Measurements from ENCODE around the gene STAC.

The STAC gene

DNA sequence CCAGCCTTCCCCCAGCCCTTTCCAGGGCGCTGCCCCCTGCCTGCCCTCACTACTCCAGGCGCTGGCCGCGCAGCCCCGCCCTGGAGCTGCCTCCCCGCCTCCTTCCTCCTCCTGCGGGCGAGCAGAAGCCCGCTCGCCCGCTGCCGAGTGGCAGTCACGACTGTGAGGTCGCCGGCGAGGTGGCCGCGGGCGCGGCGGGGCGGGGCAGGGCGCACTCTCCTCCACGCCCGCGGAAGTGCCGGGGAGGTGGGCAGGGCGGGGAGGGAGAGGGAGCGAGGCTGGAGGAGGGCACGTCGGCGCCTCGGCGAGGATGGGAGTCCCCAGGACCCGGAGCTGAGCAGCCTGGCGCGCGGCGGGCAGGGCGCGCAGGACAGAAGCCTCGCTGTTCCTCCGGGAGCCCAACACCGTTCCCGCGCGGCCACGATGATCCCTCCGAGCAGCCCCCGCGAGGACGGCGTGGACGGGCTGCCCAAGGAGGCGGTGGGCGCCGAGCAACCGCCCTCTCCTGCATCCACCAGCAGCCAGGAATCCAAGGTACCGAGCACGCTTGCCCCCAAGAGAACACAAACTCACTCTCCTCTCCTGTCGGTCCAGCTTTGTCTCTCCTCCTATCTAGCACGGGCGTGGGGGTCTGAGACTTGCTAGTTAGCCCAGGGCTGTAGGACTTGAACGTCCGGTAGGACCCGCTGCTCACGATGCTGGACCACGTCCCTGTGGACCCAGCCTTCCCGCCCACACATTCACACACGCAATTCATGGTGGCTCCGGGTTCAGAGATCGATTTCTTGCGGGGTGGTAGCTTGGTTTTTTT is at the start of gene STAC:
Gene STAC, plus strand, starts transcription at position 284 of the 811 bp plus-strand sequence. Its CDS starts 140 bp downstream, at position 424.
- H3K9ac ChIP-seq (ENCODE audit: low read depth in 1 of 2, low read length in 2 of 2), result no peak within 1 kb of the TSS
- H3K9me3 ChIP-seq (ENCODE audit: control insufficient read depth in 2 of 2, low read length in 2 of 2), result no peaks in the 10 kb centered on the region
- no peak within 1 kb of the TSS for H3K4me3 ChIP-seq (ENCODE audit: low read length in 2 of 2)
- H3K4me1 ChIP-seq (ENCODE audit: control insufficient read depth in 2 of 2, insufficient read depth in 2 of 2, low read length in 2 of 2), result no peaks in the 10 kb centered on the region
- H3K36me3 ChIP-seq (ENCODE audit: control insufficient read depth in 2 of 2, insufficient read depth in 2 of 2, low read length in 2 of 2), result no peaks in the 10 kb centered on the region
- peaks cover 3% of the 10 kb centered on the region in 2 donors for H3K27me3 ChIP-seq (ENCODE audit: control insufficient read depth in 2 of 2, insufficient read depth in 2 of 2, low read length in 2 of 2)
- no peak within 1 kb of the TSS for H3K27ac ChIP-seq (ENCODE audit: low read depth in 2 of 2, low read length in 2 of 2)

GRCh38 chr3:36332139-36332538 is 48.2 kb upstream of the STAC start:
- no peak overlapping the region for H3K9ac ChIP-seq (ENCODE audit: low read depth in 1 of 2, low read length in 2 of 2)
- no peaks in the 10 kb centered on the region for H3K27me3 ChIP-seq (ENCODE audit: control insufficient read depth in 2 of 2, insufficient read depth in 2 of 2, low read length in 2 of 2)
- no peak overlapping the region for H3K4me3 ChIP-seq (ENCODE audit: low read length in 2 of 2)
- H3K4me1 ChIP-seq (ENCODE audit: control insufficient read depth in 2 of 2, insufficient read depth in 2 of 2, low read length in 2 of 2), result no peaks in the 10 kb centered on the region
- no peaks in the 10 kb centered on the region for H3K36me3 ChIP-seq (ENCODE audit: control insufficient read depth in 2 of 2, insufficient read depth in 2 of 2, low read length in 2 of 2)
- H3K9me3 ChIP-seq (ENCODE audit: control insufficient read depth in 2 of 2, low read length in 2 of 2), result no peaks in the 10 kb centered on the region
- H3K27ac ChIP-seq (ENCODE audit: low read depth in 2 of 2, low read length in 2 of 2), result no peak overlapping the region

- Histone ChIP-seq H3K4me3 (ENCODE audit: low read length in 2 of 2) (no peak overlapping the region), H3K36me3 (ENCODE audit: control insufficient read depth in 2 of 2, insufficient read depth in 2 of 2, low read length in 2 of 2) (no peaks in the 10 kb centered on the region), H3K27ac (ENCODE audit: low read depth in 2 of 2, low read length in 2 of 2) (no peak overlapping the region), H3K9me3 (ENCODE audit: control insufficient read depth in 2 of 2, low read length in 2 of 2) (peaks cover 0 to 2% of the 10 kb centered on the region in 2 donors), H3K27me3 (ENCODE audit: control insufficient read depth in 2 of 2, insufficient read depth in 2 of 2, low read length in 2 of 2) (no peaks in the 10 kb centered on the region), H3K9ac (ENCODE audit: low read depth in 1 of 2, low read length in 2 of 2) (no peak overlapping the region), H3K4me1 (ENCODE audit: control insufficient read depth in 2 of 2, insufficient read depth in 2 of 2, low read length in 2 of 2) (no peaks in the 10 kb centered on the region)
These were observed 18.1 kb upstream of the STAC start for GRCh38 chr3:36362216-36362615.

- H3K4me3 ChIP-seq (ENCODE audit: low read length in 2 of 2), result no peak overlapping the region
- peaks cover 0 to 2% of the 10 kb centered on the region in 2 donors for H3K9me3 ChIP-seq (ENCODE audit: control insufficient read depth in 2 of 2, low read length in 2 of 2)
- no peak overlapping the region for H3K27ac ChIP-seq (ENCODE audit: low read depth in 2 of 2, low read length in 2 of 2)
- H3K36me3 ChIP-seq (ENCODE audit: control insufficient read depth in 2 of 2, insufficient read depth in 2 of 2, low read length in 2 of 2), result no peaks in the 10 kb centered on the region
- H3K27me3 ChIP-seq (ENCODE audit: control insufficient read depth in 2 of 2, insufficient read depth in 2 of 2, low read length in 2 of 2), result no peaks in the 10 kb centered on the region
- H3K4me1 ChIP-seq (ENCODE audit: control insufficient read depth in 2 of 2, insufficient read depth in 2 of 2, low read length in 2 of 2), result no peaks in the 10 kb centered on the region
- H3K9ac ChIP-seq (ENCODE audit: low read depth in 1 of 2, low read length in 2 of 2), result no peak overlapping the region
These were observed 17.3 kb upstream of the STAC start for GRCh38 chr3:36362973-36363372.

- H3K27ac ChIP-seq (ENCODE audit: low read depth in 2 of 2, low read length in 2 of 2), result no peak overlapping the region
- no peaks in the 10 kb centered on the region for H3K27me3 ChIP-seq (ENCODE audit: control insufficient read depth in 2 of 2, insufficient read depth in 2 of 2, low read length in 2 of 2)
- H3K9ac ChIP-seq (ENCODE audit: low read depth in 1 of 2, low read length in 2 of 2), result no peak overlapping the region
- peaks cover 0 to 2% of the 10 kb centered on the region in 2 donors for H3K9me3 ChIP-seq (ENCODE audit: control insufficient read depth in 2 of 2, low read length in 2 of 2)
- no peaks in the 10 kb centered on the region for H3K36me3 ChIP-seq (ENCODE audit: control insufficient read depth in 2 of 2, insufficient read depth in 2 of 2, low read length in 2 of 2)
- no peak overlapping the region for H3K4me3 ChIP-seq (ENCODE audit: low read length in 2 of 2)
- H3K4me1 ChIP-seq (ENCODE audit: control insufficient read depth in 2 of 2, insufficient read depth in 2 of 2, low read length in 2 of 2), result no peaks in the 10 kb centered on the region
These were observed 16.0 kb upstream of the STAC start for GRCh38 chr3:36364260-36364659.

DNA sequence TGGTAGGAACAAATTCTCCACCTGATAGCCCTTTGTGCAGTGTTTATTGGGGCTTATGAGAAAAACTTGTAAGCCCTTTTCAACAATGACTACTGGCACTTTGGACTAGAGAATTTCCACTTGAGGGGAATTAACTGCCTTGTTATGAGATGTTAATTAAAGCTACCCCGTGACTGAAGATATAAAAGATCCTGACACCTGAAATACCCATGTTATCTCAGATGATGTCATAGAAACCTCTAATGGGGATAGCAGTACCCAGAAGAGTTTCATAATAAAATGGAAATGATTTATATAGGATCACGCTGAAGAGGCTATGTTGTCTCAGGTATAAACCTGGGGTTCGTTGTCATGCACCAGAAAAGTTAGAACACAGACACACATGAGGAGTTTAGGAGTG is 14.5 kb upstream of the STAC start:
- Histone ChIP-seq H3K4me1 (ENCODE audit: control insufficient read depth in 2 of 2, insufficient read depth in 2 of 2, low read length in 2 of 2) (no peaks in the 10 kb centered on the region), H3K9me3 (ENCODE audit: control insufficient read depth in 2 of 2, low read length in 2 of 2) (peaks cover 0 to 2% of the 10 kb centered on the region in 2 donors)

DNA sequence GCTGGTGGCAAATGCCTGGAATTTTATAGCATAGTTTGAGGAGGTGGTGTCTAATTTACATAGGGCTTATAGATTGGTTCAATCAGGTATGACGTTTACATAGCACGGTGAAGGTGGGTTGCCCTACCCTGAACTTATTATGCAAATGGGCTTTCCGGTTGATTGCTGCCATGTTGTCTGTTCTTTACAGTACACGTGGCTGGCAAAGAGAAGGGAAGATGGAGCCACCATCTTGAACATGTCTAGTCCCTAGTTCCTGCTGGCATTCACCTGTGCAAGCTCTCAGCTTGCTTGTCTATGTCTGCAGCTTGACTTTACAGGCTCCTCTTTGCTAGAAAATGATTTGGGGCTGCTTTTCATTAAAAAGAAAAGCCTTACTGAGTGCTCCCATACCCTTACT is 14.0 kb upstream of the STAC start:
- Histone ChIP-seq H3K36me3 (ENCODE audit: control insufficient read depth in 2 of 2, insufficient read depth in 2 of 2, low read length in 2 of 2) (no peaks in the 10 kb centered on the region), H3K4me3 (ENCODE audit: low read length in 2 of 2) (no peak overlapping the region), H3K27me3 (ENCODE audit: control insufficient read depth in 2 of 2, insufficient read depth in 2 of 2, low read length in 2 of 2) (no peaks in the 10 kb centered on the region), H3K9me3 (ENCODE audit: control insufficient read depth in 2 of 2, low read length in 2 of 2) (peaks cover 0 to 2% of the 10 kb centered on the region in 2 donors), H3K9ac (ENCODE audit: low read depth in 1 of 2, low read length in 2 of 2) (no peak overlapping the region), H3K4me1 (ENCODE audit: control insufficient read depth in 2 of 2, insufficient read depth in 2 of 2, low read length in 2 of 2) (no peaks in the 10 kb centered on the region), H3K27ac (ENCODE audit: low read depth in 2 of 2, low read length in 2 of 2) (no peak overlapping the region)

More for the DNA sequence above, 14.5 kb upstream of the STAC start:
- no peak overlapping the region for H3K4me3 ChIP-seq (ENCODE audit: low read length in 2 of 2)
- no peaks in the 10 kb centered on the region for H3K27me3 ChIP-seq (ENCODE audit: control insufficient read depth in 2 of 2, insufficient read depth in 2 of 2, low read length in 2 of 2)
- H3K9ac ChIP-seq (ENCODE audit: low read depth in 1 of 2, low read length in 2 of 2), result no peak overlapping the region
- no peak overlapping the region for H3K27ac ChIP-seq (ENCODE audit: low read depth in 2 of 2, low read length in 2 of 2)
- no peaks in the 10 kb centered on the region for H3K36me3 ChIP-seq (ENCODE audit: control insufficient read depth in 2 of 2, insufficient read depth in 2 of 2, low read length in 2 of 2)

GRCh38 chr3:36367912-36368573 is 12.3 kb upstream of the STAC start:
- Histone ChIP-seq H3K27me3 (ENCODE audit: control insufficient read depth in 2 of 2, insufficient read depth in 2 of 2, low read length in 2 of 2) (no peaks in the 10 kb centered on the region), H3K27ac (ENCODE audit: low read depth in 2 of 2, low read length in 2 of 2) (no peak overlapping the region), H3K9me3 (ENCODE audit: control insufficient read depth in 2 of 2, low read length in 2 of 2) (peaks cover 0 to 1% of the 10 kb centered on the region in 2 donors), H3K4me1 (ENCODE audit: control insufficient read depth in 2 of 2, insufficient read depth in 2 of 2, low read length in 2 of 2) (no peaks in the 10 kb centered on the region), H3K4me3 (ENCODE audit: low read length in 2 of 2) (no peak overlapping the region), H3K36me3 (ENCODE audit: control insufficient read depth in 2 of 2, insufficient read depth in 2 of 2, low read length in 2 of 2) (no peaks in the 10 kb centered on the region), H3K9ac (ENCODE audit: low read depth in 1 of 2, low read length in 2 of 2) (no peak overlapping the region)

DNA sequence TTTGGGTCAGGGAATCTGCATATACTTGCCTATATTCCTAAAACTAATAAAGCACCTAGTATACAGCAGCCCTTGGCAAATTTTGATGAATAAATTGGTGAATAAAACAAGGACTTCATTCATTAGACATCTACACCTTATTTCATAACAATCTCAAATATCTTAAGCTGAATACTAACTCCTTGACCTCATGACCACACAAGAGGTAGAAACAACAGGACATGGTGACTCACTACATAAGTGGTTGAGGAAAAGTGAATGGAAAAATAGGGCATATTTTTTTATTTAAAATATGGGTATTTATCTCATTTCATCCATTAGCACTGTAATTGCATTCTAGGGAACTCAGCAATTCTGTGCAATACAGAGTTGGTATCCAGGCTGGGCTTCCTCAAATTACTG is 7.8 kb upstream of the STAC start:
- no peaks in the 10 kb centered on the region for H3K36me3 ChIP-seq (ENCODE audit: control insufficient read depth in 2 of 2, insufficient read depth in 2 of 2, low read length in 2 of 2)
- no peaks in the 10 kb centered on the region for H3K9me3 ChIP-seq (ENCODE audit: control insufficient read depth in 2 of 2, low read length in 2 of 2)
- no peaks in the 10 kb centered on the region for H3K27me3 ChIP-seq (ENCODE audit: control insufficient read depth in 2 of 2, insufficient read depth in 2 of 2, low read length in 2 of 2)
- no peak overlapping the region for H3K4me3 ChIP-seq (ENCODE audit: low read length in 2 of 2)
- H3K27ac ChIP-seq (ENCODE audit: low read depth in 2 of 2, low read length in 2 of 2), result no peak overlapping the region
- no peaks in the 10 kb centered on the region for H3K4me1 ChIP-seq (ENCODE audit: control insufficient read depth in 2 of 2, insufficient read depth in 2 of 2, low read length in 2 of 2)
- no peak overlapping the region for H3K9ac ChIP-seq (ENCODE audit: low read depth in 1 of 2, low read length in 2 of 2)

- Histone ChIP-seq H3K27me3 (ENCODE audit: control insufficient read depth in 2 of 2, insufficient read depth in 2 of 2, low read length in 2 of 2) (no peaks in the 10 kb centered on the region), H3K27ac (ENCODE audit: low read depth in 2 of 2, low read length in 2 of 2) (no peak overlapping the region), H3K9me3 (ENCODE audit: control insufficient read depth in 2 of 2, low read length in 2 of 2) (no peaks in the 10 kb centered on the region), H3K4me1 (ENCODE audit: control insufficient read depth in 2 of 2, insufficient read depth in 2 of 2, low read length in 2 of 2) (no peaks in the 10 kb centered on the region), H3K4me3 (ENCODE audit: low read length in 2 of 2) (no peak overlapping the region), H3K36me3 (ENCODE audit: control insufficient read depth in 2 of 2, insufficient read depth in 2 of 2, low read length in 2 of 2) (no peaks in the 10 kb centered on the region), H3K9ac (ENCODE audit: low read depth in 1 of 2, low read length in 2 of 2) (no peak overlapping the region)
These were observed 7.2 kb upstream of the STAC start for GRCh38 chr3:36373084-36373483.

Measured in mucosa of rectum (tissue), 2 donors.